Left kidney (tissue), 2 donors: Measurements from ENCODE around the gene SLC4A9. TPM values are rescaled to one million over a fixed set of nuclear protein-coding genes. Genes with fewer than 3 reads are reported as not detected.

ENCODE experiments used
- DNase-seq: peaks from one replicate; pipeline ENCODE4 v3.0.0-alpha.2; 2013
- polyA plus RNA-seq: library from polyadenylated mRNA; unstranded; fragments of 120-200 nt; gene quantifications from one replicate; pipeline ENCODE4 v1.2.1, GENCODE V29; 2013; ENCODE audit not compliant: insufficient read length

SLC4A9 gene
- polyA plus RNA-seq, 1 donor, result 26.9 TPM

DNA sequence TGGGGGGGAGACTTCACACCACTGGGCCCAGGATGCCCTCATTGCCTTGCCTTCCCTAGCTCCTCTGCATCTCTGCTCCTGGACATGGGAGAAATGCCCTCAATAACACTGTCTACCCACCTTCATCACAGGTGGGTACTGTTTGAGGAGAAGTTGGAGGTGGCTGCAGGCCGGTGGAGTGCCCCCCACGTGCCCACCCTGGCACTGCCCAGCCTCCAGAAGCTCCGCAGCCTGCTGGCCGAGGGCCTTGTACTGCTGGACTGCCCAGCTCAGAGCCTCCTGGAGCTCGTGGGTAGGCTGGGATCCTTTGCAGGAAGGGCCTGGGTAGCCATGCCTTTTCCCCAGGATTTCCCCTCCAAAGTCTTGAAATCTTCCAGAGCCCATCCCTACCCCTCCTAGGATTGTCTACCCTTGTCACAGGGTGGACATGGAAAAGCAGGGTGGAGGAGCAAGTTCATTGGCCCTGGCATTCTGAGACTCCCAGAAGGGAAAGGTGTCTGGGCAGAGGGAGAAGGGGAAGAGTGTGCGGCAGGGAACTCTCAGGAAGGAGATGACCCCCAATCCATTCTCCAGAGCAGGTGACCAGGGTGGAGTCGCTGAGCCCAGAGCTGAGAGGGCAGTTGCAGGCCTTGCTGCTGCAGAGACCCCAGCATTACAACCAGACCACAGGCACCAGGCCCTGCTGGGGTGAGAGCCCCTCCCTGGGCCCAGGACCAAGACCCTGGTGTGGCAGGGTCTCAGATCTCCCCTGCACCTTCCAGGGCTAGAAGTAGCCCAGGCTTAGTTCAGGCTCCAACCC lies 886 bp downstream of the SLC4A9 start:
- no peak for DNase-seq

DNA sequence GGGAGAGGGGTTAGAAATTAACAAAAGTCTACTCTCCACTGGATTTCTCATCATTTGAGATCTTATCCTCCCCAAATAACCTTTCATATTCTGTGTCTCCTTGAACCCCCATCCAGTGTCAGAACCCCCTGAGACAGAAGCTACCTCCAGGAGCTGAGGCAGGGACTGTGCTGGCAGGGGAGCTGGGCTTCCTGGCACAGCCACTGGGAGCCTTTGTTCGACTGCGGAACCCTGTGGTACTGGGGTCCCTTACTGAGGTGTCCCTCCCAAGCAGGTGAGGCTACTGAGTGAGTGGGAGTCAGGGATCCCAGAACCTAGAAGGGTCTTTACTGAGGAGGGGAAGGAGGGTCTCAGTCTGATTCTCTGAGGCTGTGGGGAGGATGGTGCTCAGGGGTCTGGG lies 1.9 kb downstream of the SLC4A9 start:
- DNase-seq, result no peak

DNA sequence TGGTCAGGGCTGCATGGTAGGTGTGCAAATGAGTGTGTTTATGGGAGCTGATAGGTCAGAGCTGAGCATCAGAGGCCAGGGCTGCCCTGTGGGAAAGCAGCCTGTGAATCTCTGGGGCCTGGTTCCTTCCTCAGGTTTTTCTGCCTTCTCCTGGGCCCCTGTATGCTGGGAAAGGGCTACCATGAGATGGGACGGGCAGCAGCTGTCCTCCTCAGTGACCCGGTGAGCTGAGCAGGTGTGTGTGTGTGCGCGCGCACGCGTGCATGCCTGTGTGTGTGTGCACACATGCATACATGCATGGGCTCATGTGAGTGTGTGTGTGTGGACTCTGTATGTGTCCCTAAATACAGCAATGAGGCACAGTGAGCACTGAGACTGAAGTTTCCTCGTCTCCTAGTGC lies 2.3 kb downstream of the SLC4A9 start:
- no peak for DNase-seq

DNA sequence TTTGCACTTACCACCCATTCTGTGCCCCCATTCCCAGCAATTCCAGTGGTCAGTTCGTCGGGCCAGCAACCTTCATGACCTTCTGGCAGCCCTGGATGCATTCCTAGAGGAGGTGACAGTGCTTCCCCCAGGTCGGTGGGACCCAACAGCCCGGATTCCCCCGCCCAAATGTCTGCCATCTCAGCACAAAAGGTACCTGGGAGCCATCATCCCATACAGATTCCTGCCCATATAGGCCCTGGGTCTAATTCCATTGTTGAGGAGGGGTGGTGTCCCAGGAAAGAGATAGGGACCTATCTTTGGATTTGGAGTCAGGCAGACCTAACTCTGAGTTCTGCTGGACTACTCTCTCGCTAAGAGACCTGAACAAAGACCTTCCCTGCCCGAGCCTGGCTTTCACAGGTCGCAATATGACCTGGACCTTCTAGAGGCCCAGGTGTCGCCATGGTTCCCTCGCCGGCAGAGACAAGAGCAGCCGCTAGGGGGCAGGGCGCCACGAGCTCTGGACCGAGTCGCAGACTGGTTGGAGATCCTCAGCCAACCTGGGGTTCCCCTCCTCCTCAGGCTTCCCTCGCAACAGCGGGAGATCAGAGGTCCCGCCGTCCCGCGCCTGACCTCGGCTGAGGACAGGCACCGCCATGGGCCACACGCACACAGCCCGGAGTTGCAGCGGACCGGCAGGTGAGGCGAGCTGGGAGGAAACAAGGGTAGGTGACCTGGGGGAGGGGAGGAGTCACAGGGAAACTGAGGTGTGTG lies 3.1 kb downstream of the SLC4A9 start:
- peak; percentile 49 for DNase-seq

DNA sequence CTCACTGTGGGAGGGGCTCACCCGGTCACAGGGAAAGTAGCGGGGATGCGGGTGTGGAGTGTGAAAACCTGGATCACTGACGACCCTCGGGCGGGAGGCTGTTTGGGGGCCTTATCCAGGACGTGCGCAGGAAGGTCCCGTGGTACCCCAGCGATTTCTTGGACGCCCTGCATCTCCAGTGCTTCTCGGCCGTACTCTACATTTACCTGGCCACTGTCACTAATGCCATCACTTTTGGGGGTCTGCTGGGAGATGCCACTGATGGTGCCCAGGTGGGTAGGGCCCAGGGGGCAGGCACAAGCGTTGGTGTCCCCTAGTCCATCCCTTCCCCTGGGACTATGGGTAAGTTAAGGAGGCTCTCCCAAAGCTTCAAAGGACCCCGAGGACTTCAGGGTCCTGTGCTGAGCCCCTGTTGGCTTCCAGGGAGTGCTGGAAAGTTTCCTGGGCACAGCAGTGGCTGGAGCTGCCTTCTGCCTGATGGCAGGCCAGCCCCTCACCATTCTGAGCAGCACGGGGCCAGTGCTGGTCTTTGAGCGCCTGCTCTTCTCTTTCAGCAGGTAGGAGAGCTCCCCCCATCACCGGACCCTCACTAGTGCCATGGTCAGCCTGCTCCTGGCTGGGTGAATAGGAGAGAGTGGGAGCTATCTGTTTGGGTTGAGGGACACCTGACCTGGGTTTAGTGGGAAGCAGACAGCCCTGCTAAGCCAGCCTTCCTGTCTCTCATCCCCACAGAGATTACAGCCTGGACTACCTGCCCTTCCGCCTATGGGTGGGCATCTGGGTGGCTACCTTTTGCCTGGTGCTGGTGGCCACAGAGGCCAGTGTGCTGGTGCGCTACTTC lies 3.9 kb downstream of the SLC4A9 start:
- DNase-seq, result no peak

DNA sequence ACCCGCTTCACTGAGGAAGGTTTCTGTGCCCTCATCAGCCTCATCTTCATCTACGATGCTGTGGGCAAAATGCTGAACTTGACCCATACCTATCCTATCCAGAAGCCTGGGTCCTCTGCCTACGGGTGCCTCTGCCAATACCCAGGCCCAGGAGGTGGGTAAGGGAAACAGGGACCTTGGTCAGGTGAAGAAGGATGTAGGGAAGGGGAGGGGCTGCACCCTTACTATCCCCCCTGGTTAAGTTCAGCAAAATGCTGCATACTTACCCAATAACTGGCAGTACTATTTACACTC lies 4.4 kb downstream of the SLC4A9 start:
- DNase-seq, result no peak

DNA sequence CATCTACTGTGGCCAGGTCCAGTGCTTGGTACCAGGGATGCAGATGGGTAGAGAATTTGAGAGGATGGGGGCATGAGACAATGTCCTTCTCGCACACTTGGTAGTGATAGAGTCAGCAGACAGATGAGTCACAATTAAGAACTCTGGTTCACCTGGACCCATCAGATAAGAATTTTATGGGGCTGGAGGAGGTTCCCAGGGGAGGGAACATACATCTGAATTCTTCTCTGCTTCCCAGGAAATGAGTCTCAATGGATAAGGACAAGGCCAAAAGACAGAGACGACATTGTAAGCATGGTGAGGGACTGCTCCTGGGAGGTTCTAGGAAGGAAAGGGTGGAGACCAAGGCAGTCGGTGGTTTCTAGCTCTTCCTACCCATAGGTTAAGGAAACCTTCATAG lies 5.3 kb downstream of the SLC4A9 start:
- no peak for DNase-seq

DNA sequence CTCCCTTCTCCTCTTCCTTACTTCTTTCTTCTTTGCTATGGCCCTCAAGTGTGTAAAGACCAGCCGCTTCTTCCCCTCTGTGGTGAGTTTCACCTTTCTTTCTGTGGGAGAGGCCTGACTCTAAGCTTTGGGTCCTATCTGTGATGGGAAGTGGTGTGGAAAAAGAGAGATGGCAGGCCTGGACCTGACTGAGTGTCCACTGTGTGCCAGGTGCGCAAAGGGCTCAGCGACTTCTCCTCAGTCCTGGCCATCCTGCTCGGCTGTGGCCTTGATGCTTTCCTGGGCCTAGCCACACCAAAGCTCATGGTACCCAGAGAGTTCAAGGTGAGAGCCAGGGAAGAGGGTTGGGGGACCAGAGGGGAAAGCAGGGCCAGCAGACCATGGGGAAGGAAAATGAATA lies 5.9 kb downstream of the SLC4A9 start:
- no peak for DNase-seq

DNA sequence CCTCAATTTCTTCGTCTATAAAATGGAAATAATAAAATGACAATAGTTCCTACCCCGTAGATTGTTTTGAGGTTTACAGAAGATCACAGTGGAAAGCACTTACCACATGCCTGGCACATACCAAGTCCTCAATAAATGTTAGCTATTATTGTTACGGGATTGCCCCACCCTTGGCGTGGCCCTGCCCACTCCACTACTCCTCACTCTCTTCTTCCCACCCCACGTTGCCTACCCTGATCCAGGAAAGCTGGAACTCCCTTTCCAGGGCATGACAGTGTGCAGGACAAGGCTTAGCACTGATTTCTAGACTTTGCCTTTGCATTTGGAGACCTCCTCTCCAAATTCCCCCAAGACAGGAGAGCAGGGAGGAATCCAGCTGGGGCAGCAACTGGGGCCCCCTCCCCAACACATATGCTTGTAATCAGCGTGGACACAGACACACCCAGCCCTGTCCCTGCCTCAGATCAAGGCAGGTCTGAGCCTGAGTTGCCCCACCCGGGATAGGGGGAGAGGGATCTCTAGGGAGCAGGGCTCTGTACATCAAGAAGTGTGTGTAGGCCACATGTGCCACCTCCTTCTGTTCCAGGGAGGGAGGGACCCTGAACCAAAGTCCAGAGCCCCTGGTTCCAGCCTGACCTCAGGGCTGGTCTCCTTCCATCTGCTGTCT lies 6.7 kb downstream of the SLC4A9 start:
- DNase-seq, result no peak

DNA sequence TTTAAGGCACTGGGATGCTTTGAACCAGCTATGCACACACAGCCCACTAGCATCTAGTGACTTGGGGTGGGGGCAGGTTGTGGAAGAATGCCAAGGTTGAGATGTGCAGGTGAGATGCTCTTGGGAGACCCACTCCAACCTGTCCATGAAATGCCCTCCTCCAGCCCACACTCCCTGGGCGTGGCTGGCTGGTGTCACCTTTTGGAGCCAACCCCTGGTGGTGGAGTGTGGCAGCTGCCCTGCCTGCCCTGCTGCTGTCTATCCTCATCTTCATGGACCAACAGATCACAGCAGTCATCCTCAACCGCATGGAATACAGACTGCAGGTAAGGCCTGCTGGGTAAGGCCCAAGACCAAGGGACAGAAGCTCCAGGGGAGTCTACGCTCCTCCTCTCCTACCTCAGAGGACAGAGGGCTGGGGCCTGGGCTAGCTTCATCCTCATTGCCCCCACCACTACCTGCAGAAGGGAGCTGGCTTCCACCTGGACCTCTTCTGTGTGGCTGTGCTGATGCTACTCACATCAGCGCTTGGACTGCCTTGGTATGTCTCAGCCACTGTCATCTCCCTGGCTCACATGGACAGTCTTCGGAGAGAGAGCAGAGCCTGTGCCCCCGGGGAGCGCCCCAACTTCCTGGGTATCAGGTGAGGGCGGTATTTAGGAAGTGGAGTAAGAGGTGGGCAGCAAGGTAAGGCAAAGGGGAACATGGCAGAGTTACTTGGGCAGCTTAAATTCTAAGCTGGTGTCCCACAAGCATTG lies 7.4 kb downstream of the SLC4A9 start:
- no peak for DNase-seq

DNA sequence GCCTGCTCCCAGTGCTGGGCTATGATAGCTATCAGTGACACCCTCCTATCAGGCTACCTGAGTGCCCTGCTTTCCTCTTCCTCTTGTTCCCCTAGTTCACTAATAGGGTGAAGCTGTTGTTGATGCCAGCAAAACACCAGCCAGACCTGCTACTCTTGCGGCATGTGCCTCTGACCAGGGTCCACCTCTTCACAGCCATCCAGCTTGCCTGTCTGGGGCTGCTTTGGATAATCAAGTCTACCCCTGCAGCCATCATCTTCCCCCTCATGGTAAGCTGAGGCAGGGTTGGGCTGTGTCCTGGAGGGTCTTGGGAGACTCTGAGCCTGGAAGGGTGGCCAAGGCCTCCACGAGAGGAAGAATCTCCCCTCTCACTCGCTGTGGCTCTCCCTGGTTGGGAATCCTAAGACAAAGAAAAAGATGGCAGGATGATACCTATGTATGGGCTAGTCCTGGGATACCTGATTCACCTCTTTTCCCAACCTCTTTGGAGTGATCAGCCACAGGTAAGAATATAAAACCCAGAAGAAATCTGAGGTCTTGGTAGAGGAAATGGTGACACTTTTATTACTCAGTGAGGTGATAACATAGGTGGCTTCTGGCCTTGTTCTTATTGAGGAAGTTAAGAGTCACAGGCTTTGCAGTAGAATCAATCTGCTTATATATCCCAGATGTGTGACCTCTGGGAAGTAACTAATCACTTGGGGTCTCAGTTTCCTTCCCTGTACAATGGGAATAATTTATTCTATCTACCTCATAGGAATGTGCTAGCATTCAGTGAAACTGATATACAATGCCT lies 11.6 kb downstream of the SLC4A9 start:
- no peak for DNase-seq

DNA sequence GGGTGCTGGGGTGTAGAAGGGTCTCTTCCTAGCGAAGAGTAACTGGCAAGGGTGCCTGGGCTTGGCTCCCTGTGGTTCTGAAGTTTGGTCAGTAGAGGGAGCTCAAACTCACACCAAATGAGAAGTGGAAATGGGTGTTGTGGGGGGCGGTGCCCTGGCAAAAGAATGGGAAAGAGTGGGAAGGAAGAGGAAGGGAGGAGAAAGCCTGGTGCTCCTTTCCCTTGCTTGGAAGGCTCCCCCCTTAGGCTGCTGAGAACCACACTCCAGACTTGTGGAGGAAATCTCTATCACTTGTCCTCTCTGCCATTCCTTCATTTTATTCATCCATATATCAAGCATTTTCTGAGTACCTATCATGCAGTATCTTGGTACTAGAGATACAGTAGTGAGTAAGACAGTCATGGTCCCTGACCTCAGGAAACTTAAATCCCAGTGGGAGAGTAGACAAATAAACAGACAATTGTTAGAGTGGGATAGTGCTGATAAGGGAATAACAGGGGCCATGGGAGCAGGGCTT lies 13.0 kb downstream of the SLC4A9 start:
- peak; percentile 64 for DNase-seq

DNA sequence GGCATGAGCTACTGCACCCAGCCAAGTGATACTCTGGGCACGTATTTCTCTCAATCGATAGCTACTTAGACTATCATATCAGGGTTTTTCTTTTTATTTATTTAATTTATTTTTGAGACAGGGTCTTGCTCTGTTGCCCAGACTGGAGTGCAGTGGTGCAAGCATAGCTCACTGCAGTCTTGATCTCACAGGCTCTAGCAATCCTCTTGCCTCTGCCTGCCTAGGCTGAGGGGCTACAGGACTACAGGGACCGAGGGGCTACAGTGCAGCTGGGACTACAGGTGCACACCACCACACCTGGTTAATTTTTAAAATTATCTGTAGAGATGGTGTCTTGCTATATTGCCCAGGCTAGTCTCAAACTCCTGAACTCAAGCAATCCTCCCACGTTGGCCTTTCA lies 21.4 kb downstream of the SLC4A9 start:
- no peak for DNase-seq

DNA sequence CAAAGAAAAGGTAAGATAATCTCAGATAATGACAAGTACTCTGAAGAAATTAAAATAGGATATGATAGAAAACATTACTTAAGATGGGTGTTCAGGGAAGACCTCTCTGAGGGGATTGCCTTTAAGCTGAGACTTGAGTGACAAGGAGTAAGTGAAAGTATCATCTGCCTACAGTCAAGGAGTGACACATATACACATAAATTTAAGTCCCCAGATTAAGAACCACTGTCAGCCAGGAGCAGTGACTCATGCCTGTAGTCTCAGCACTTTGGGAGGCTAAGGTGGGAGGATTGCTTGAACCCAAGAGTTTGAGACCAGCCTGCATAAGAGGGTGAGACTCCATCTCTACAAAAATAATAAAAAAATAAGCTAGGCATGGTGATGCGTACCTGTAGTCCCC lies 22.0 kb downstream of the SLC4A9 start:
- DNase-seq, result no peak

DNA sequence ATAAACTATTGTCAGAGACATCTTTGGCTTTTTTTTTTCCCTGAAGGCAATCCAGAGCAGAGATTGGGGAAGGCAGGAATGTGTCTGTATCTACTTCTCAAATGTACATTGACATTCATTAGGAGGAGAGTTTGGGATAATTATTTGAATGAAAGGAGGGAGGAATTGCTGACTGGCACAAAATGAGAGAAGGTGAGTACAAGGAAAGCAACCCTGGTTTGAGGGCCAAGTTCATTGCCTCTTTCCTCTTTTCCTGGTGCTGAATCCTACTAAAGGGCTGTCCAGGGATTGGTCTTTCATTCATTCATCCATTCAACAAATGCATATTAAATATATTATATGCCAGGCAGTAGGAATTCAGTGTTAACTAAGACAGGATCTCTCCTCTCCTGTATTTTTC lies 22.9 kb downstream of the SLC4A9 start:
- no peak for DNase-seq

DNA sequence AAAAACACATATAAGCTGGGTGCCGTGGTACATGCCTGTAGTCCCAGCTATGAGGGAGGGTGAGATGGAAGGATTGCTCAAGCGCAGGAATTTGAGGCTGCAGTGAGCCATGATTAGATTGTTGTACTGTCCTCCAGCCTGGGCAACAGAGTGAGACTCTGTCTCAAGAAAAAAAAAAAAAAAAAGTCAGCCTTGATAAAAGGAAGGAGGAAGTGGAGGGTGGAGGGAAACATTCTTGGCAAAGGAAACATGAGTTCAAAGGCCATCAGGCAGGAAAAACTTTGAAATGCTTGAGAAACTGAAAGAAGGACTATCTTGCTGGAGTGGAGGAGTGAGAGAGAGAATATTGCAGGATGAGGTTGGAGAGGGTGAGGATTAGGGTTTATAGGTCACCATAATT lies 23.3 kb downstream of the SLC4A9 start:
- no peak for DNase-seq

DNA sequence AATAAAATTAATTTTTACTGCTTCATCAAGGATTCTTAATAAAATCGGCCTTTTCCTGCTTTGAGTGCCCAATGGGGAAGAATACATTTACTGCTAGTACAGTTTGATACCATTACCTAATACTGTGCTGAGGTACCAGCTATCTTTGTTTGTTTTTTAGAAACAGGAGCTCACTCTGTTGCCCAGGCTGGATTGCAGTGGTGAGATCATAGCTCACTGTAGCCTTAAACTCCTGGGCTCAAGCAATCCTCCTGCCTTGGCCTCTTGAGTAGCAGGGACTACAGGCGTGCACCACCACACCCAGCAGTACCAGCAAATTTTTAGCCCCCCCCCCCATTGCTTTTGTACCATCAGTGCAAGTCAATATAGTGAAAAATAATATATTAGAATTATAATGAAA lies 28.1 kb downstream of the SLC4A9 start:
- no peak for DNase-seq

DNA sequence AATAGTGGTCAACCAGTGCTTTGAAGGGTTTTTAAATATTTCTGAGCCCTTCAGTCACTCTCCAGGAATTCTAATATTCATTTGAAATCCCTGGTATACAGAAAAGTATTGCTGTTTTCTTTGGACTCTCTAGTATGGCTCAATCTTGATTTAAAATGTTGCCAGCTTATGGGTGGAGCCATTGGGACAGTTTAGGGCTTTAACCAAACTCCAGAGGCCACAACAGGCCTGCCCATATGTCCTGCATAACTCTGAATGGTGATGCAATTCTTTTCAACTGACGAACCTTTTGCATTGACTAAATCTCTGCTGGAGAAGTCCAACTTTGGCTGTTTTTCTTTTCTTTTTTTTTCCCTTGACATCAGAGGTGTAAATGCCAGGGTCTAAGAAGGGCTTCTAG lies 31.3 kb downstream of the SLC4A9 start:
- DNase-seq, result no peak

DNA sequence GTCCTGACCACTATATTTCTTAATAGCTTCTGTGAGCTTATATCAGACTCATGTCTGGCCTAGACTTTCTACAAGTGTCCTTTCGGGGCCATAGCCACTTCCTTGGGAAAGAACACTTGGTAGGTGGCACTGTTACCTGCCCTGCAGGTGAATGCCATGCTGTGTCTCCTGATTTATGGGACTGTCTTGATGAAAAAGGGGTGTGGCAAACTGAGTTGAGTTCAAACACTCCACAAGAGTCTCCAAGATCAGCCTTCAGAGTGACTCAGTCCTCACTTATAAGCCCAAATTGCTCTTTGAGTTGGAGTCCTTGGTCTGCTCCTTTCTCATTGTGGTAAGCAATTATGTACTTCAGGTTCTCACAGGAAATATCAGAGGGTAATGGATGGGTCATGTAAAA lies 31.7 kb downstream of the SLC4A9 start:
- no peak for DNase-seq

DNA sequence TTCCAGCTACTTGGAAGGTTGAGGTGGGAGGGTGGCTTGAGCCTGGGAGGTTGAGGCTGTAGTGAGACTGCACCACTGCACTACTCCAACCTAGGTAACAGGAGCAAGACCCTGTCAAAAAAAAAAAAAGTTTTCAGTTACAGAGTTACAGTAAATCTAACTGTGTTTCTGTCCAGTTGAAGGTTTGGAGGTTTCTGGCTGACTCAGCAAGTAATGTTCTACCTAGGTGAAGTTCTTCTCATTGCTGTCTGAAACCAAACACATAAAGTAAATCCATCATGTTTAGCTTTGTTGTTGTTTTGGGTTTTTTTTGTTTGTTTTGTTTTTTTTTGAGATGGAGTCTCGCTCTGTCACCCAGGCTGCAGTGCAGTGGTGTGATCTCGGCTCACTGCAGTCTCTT lies 33.7 kb downstream of the SLC4A9 start:
- DNase-seq, result no peak

DNA sequence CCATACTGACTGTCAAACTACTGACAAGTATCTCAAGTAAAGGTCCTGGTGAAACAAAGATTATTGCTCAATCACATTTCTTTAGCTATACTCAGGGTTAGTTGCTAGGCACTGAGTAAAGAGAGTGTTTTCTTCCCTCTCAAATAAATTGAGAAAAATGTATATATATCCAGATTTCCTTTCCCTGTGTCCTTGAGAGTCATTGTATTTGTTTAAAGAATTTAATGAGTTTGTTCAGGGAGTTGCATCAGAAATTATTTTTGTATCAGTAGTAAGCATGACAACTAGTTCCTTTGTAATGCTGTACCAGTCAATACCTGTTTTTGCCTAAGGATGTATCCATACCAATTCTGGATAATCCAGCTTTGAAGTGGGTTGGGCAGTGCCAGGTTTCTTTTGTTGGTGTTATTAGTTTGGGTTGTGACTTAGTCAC lies 38.4 kb downstream of the SLC4A9 start:
- no peak for DNase-seq
